Stimulated activated memory B cell treated with anti-CD40 and anti-IgM and Interleukin-4, amounts not matched to agents 10 μg/mL and 1 μg/mL and 100 μg/mL, for 72 hours (primary cell): Measurements from ENCODE around the gene TMEM123.

Experiments used
- ATAC-seq: fragments of 150-1000 bp; cut with Tn5 transposase; 2 replicates; pipeline ENCODE4 v1.10.0; 2021
- H3K27ac Mint-ChIP-seq: one replicate; pipeline ENCODE4 v1.8.0; 2022; ENCODE audit warnings: mild to moderate bottlenecking, mixed read lengths
- H3K27me3 Mint-ChIP-seq: one replicate; pipeline ENCODE4 v1.8.0; 2022; ENCODE audit warnings: mixed read lengths
- H3K36me3 Mint-ChIP-seq: one replicate; pipeline ENCODE4 v1.8.0; 2022; ENCODE audit warnings: mixed read lengths
- H3K4me1 Mint-ChIP-seq: one replicate; pipeline ENCODE4 v1.8.0; 2022; ENCODE audit warnings: mixed read lengths
- H3K4me3 Mint-ChIP-seq: one replicate; pipeline ENCODE4 v1.8.0; 2022; ENCODE audit warnings: mild to moderate bottlenecking, moderate library complexity, mixed read lengths
- H3K9me3 Mint-ChIP-seq: one replicate; pipeline ENCODE4 v1.8.0; 2022; ENCODE audit warnings: mixed read lengths

Gene TMEM123

GRCh38 chr11:102361086-102362031, 91.2 kb downstream of the TMEM123 start:
- peaks cover 37% of the 10 kb centered on the region for H3K4me1 Mint-ChIP-seq
- no peaks in the 10 kb centered on the region for H3K27me3 Mint-ChIP-seq
- H3K27ac Mint-ChIP-seq: no peak overlapping the region
- H3K4me3 Mint-ChIP-seq: no peak overlapping the region
- peaks cover 77% of the 10 kb centered on the region for H3K36me3 Mint-ChIP-seq
- H3K9me3 Mint-ChIP-seq: peaks cover 4% of the 10 kb centered on the region
- ATAC-seq: peak; percentile 83

GRCh38 chr11:102360681-102361080, 91.9 kb downstream of the TMEM123 start:
- ATAC-seq: no peak
- Mint-ChIP-seq H3K27me3 (no peaks in the 10 kb centered on the region), H3K9me3 (peaks cover 4% of the 10 kb centered on the region), H3K27ac (no peak overlapping the region), H3K4me1 (peaks cover 36% of the 10 kb centered on the region), H3K4me3 (no peak overlapping the region), H3K36me3 (peaks cover 78% of the 10 kb centered on the region)

GRCh38 chr11:102359372-102359771, 93.2 kb downstream of the TMEM123 start:
- no peak for ATAC-seq
- H3K27ac Mint-ChIP-seq: no peak overlapping the region
- peaks cover 36% of the 10 kb centered on the region for H3K4me1 Mint-ChIP-seq
- H3K36me3 Mint-ChIP-seq: peaks cover 78% of the 10 kb centered on the region
- no peak overlapping the region for H3K4me3 Mint-ChIP-seq
- H3K9me3 Mint-ChIP-seq: peaks cover 4% of the 10 kb centered on the region
- no peaks in the 10 kb centered on the region for H3K27me3 Mint-ChIP-seq

- H3K27ac Mint-ChIP-seq: no peak overlapping the region
Observed at GRCh38 chr11:102357116-102357515, 95.4 kb downstream of the TMEM123 start.

GRCh38 chr11:102347462-102348370, 104.8 kb downstream of the TMEM123 start:
- peak overlapping the region; percentile 94 for H3K27ac Mint-ChIP-seq
- no peak for ATAC-seq
- peaks cover 25% of the 10 kb centered on the region for H3K36me3 Mint-ChIP-seq
- H3K4me1 Mint-ChIP-seq: peaks cover 41% of the 10 kb centered on the region
- H3K27me3 Mint-ChIP-seq: no peaks in the 10 kb centered on the region
- peak overlapping the region; percentile 94 for H3K4me3 Mint-ChIP-seq
- H3K9me3 Mint-ChIP-seq: no peaks in the 10 kb centered on the region

More at GRCh38 chr11:102357116-102357515, 95.4 kb downstream of the TMEM123 start:
- Mint-ChIP-seq H3K27me3 (no peaks in the 10 kb centered on the region), H3K4me1 (peaks cover 36% of the 10 kb centered on the region), H3K36me3 (peaks cover 86% of the 10 kb centered on the region), H3K4me3 (no peak overlapping the region), H3K9me3 (peaks cover 4% of the 10 kb centered on the region)
- ATAC-seq: no peak

GRCh38 chr11:102346748-102347461, 105.7 kb downstream of the TMEM123 start, which contains the start of gene BIRC2:
TSS of gene BIRC2 (plus strand) at chr11:102347214. CDS start at chr11:102349855, 2,641 bp downstream.
- peaks cover 43% of the 10 kb centered on the region for H3K4me1 Mint-ChIP-seq
- no peaks in the 10 kb centered on the region for H3K27me3 Mint-ChIP-seq
- peak; percentile 98 for ATAC-seq
- H3K4me3 Mint-ChIP-seq: peak within 1 kb of the TSS; percentile 94
- H3K27ac Mint-ChIP-seq: peak within 1 kb of the TSS; percentile 94
- no peaks in the 10 kb centered on the region for H3K9me3 Mint-ChIP-seq
- H3K36me3 Mint-ChIP-seq: peaks cover 22% of the 10 kb centered on the region

- H3K4me1 Mint-ChIP-seq: peaks cover 47% of the 10 kb centered on the region
- H3K4me3 Mint-ChIP-seq: peak overlapping the region; percentile 94
- H3K27me3 Mint-ChIP-seq: no peaks in the 10 kb centered on the region
- H3K9me3 Mint-ChIP-seq: no peaks in the 10 kb centered on the region
- peak overlapping the region; percentile 94 for H3K27ac Mint-ChIP-seq
- H3K36me3 Mint-ChIP-seq: peaks cover 19% of the 10 kb centered on the region
- no peak for ATAC-seq
Observed at GRCh38 chr11:102346456-102346747, 106.2 kb downstream of the TMEM123 start.
